Measurements from ENCODE around the gene RPP21.
"Not testable (repeated sequence)": the region's sequence is repeated elsewhere in the genome, so short reads cannot be mapped to it uniquely, and the experiment has no call there.

The RPP21 gene

DNA sequence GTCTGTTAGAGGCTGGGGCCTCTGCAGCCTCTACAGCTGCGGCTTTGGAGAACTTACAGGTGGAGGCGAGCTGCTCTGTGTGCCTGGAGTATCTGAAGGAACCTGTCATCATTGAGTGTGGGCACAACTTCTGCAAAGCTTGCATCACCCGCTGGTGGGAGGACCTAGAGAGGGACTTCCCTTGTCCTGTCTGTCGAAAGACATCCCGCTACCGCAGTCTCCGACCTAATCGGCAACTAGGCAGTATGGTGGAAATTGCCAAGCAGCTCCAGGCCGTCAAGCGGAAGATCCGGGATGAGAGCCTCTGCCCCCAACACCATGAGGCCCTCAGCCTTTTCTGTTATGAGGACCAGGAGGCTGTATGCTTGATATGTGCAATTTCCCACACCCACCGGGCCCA lies 15.6 kb upstream of the RPP21 start:
- DNase-seq (ENCODE audit: low read depth, low spot score): no peak

DNA sequence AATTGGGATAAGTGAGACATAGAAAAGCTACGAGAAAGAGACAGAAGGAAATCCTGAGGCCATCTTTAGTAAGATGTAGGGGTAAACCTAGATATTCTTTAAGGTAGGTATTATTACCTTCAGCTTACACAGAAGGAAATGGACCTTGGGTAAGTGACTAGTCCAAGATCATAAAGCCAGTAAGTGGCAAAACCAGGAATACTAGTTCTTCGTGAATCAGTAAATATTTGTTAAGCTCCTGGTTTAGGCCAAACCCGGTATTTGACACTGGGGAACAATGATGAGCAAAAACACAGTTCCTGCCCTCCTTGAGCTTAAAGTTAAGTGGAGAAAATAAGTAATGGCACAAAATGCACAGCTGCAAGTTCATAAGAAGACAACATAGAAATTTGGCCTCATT lies 13.0 kb upstream of the RPP21 start:
- DNase-seq (ENCODE audit: low read depth, low spot score): no peak

- DNase-seq (ENCODE audit: low read depth, low spot score): no peak
Measured at GRCh38 chr6:30334075-30334783, 10.7 kb upstream of the RPP21 start.

DNA sequence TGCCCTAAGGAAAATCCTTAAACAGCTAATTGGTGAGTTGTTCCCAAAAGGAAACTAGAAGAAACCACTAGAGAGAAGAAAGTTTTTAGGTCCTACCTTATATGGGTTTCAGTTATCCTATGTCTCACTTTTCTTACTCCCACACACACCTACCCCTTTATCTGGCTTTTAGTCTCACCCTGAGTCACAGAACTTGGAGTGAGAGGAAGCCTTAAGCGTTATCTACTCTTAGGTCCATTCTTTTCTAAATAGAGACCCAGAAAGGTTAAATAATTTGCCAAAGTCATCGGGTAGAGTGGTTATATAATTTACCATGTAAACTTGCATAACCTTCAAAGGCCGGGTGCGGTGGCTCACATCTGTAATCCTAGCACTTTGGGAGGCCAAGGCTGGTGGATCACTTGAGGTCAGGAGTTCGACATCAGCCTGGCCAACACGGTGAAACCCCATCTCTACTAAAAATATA lies 4.3 kb upstream of the RPP21 start:
- no peak for DNase-seq (ENCODE audit: low read depth, low spot score)

GRCh38 chr6:30341218-30341617 lies 3.7 kb upstream of the RPP21 start:
- no peak for DNase-seq (ENCODE audit: low read depth, low spot score)

DNA sequence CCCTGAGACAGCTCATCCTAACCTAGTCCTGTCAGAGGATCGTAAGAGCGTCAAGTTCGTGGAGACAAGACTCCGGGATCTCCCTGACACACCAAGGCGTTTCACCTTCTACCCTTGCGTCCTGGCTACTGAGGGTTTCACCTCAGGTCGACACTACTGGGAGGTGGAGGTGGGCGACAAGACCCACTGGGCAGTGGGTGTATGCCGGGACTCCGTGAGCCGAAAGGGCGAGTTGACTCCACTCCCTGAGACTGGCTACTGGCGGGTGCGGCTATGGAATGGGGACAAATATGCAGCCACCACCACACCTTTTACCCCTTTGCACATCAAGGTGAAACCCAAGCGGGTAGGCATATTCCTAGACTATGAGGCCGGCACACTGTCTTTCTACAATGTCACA lies 3.2 kb upstream of the RPP21 start:
- DNase-seq (ENCODE audit: low read depth, low spot score): no peak

GRCh38 chr6:30344191-30344867 lies 627 bp upstream of the RPP21 start:
- DNase-seq (ENCODE audit: low read depth, low spot score): no peak

DNA sequence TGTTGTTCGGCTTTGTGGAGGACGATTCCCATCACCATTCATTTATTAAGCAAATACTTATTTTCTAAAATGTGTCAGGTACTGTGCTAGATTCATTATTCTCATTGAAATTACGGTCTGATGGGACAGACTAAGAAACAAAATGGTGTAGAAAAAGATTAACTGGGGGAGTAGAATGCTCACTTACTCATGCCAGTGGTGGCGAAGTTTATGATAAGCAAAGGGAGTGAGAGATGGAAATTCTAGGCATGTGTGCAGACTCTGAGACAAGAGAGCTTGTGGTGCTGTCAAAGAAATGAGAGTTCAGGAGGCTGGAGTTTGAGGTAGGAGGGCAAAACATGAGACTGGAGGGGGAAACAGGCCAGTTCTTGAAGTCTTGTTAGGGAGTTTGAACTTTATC lies 896 bp downstream of the RPP21 start:
- DNase-seq (ENCODE audit: low read depth, low spot score): no peak

- DNase-seq (ENCODE audit: low read depth, low spot score): no peak
Measured at GRCh38 chr6:30348957-30349356, 4.0 kb downstream of the RPP21 start.

GRCh38 chr6:30349421-30350177 lies 4.6 kb downstream of the RPP21 start:
- no peak for DNase-seq (ENCODE audit: low read depth, low spot score)

GRCh38 chr6:30350524-30350923 lies 5.6 kb downstream of the RPP21 start:
- no peak for DNase-seq (ENCODE audit: low read depth, low spot score)

DNA sequence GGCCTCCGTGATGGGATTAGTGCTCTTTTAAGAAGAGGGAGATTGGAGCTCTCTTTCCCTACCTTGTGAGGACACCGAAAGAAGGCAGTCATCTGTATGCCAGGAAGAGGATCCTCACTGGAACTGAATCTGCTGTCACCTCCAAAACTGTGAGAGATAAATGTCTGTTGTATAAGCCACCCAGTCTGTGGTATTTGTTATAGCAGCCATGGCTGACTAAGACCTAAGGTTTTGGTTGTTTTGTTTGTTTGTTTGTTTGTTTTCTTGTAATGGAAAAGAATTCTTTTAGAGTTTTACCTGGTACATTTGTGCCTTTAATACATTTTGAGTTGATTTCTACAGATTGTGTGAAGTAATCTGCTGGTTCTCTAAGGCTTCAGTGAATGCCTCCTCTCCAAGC lies 7.6 kb downstream of the RPP21 start:
- no peak for DNase-seq (ENCODE audit: low read depth, low spot score)

DNA sequence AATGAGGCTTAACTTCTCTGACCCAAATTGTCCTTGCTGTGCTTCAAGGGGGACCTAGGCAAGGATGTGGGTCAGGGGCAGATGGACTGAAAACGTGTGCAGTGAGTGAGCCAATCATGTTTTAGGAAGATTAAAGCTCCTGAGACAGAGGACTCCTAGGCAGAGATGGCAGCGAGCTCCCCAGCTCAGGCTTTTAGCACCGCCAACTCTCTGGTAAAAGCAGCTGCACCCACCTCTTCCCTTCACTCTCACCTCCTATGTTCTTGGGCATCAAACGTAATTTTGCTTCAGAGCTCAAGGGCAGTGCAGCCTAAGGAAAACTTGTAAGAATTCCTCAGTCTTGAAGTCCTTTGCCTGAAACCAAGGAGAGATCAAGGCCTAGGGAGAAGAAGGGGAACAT lies 10.3 kb downstream of the RPP21 start:
- DNase-seq (ENCODE audit: low read depth, low spot score): no peak

DNA sequence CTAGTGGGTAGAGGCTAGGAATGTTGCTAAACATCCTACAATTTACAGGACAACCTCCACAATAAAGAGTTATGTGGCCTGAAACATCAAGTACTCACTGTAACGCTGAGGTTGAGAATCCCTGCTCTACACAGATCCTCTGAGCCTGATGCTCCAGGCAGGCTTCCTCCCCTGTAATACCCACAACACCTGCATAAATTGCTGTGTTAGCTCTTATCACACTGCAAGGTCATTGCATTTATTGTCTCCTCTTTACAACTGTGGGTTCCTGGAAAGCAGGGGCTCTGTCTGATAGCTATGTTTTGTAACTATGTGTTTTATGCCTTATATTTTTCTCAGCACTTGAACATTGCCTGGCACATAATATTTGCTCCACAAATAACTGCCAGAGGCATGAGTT lies 11.6 kb downstream of the RPP21 start:
- DNase-seq (ENCODE audit: low read depth, low spot score): no peak

- DNase-seq (ENCODE audit: low read depth, low spot score): no peak
Measured at GRCh38 chr6:30357678-30358540, 13.0 kb downstream of the RPP21 start.

- DNase-seq (ENCODE audit: low read depth, low spot score): no peak
Measured at GRCh38 chr6:30359276-30359675, 14.3 kb downstream of the RPP21 start.

GRCh38 chr6:30360139-30360538 lies 15.2 kb downstream of the RPP21 start:
- DNase-seq (ENCODE audit: low read depth, low spot score): no peak

GRCh38 chr6:30361661-30362060 lies 16.7 kb downstream of the RPP21 start:
- no peak for DNase-seq (ENCODE audit: low read depth, low spot score)

GRCh38 chr6:30363459-30363858 lies 18.5 kb downstream of the RPP21 start:
- no peak for DNase-seq (ENCODE audit: low read depth, low spot score)

DNA sequence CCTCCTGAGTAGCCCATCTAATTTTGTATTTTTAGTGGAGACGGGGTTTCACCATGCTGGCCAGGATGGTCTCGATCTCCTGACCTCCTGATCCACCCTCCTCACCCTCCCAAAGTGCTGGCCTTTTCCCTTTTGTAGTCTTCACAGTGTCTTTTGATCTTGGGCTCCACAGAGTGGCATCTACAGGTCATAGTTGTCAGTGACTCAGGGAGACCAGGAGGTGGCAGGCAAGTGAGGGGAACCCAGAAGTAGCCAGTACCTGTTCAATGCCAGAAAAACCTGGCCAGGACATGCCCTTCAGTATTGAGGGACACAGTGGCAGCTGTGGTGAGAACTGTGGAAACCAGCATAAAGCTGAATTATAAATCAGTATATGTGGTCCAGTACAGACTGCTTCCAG lies 19.6 kb downstream of the RPP21 start:
- no peak for DNase-seq (ENCODE audit: low read depth, low spot score)

DNA sequence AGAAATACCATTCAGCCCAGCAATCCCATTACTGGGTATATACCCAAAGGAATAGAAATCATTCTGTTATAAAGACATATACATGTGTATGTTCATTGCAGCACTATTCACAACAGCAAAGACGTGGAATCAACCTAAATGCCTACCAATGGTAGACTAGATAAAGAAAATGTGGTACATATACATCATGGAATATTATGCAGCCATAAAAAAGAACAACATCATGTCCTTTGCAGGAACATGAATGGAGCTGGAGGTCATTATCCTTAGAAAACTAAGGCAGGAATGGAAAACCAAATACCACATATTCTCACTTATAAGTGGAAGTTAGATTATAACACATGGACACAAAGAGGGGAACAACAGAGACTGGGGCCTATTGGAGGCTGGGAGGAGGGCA lies 24.3 kb downstream of the RPP21 start:
- not testable (repeated sequence) for DNase-seq (ENCODE audit: low read depth, low spot score)
